Activated T-cell treated with anti-CD3 and anti-CD28 coated beads, Interleukin-2, amount 50 U/mL, for 72 hours (primary cell): ENCODE data around the gene MTX1. TPM values are rescaled to one million over a fixed set of nuclear protein-coding genes. Genes with fewer than 3 reads are reported as not detected.
A peak's percentile ranks its signal among the peaks of the same experiment; 100 is the strongest.

Experiments used
- ATAC-seq, 2 donors: fragments of 150-1000 bp; cut with Tn5 transposase; replicated peaks in 1 of 2; 2 replicates each; pipeline ENCODE4 v1.10.0; 2021; ENCODE audit warnings: moderate library complexity in 2 of 2, mild to moderate bottlenecking in 1 of 2
- DNase-seq, 2 donors: peaks; one replicate each; pipeline ENCODE4 v3.0.0; 2021 to 2022; ENCODE audit warnings: mixed read lengths in 1 of 2
- H3K27ac Mint-ChIP-seq: one replicate; pipeline ENCODE4 v1.8.0; 2022; ENCODE audit warnings: mild to moderate bottlenecking, moderate library complexity, mixed read lengths
- H3K27me3 Mint-ChIP-seq: one replicate; pipeline ENCODE4 v1.8.0; 2022; ENCODE audit warnings: low read depth, mixed read lengths
- H3K36me3 Mint-ChIP-seq, 2 donors: one replicate each; pipeline ENCODE4 v1.8.0; 2022; ENCODE audit warnings: mixed read lengths in 2 of 2, mild to moderate bottlenecking in 1 of 2; ENCODE audit not compliant: insufficient read depth in 2 of 2
- H3K4me1 Mint-ChIP-seq: one replicate; pipeline ENCODE4 v1.8.0; 2022; ENCODE audit warnings: low read depth, mixed read lengths
- H3K4me3 Mint-ChIP-seq, 2 donors: one replicate each; pipeline ENCODE4 v1.8.0; 2022; ENCODE audit warnings: mild to moderate bottlenecking in 2 of 2, mixed read lengths in 2 of 2, moderate library complexity in 2 of 2
- H3K9me3 Mint-ChIP-seq, 2 donors: one replicate each; pipeline ENCODE4 v1.8.0; 2022; ENCODE audit warnings: mixed read lengths in 2 of 2
- total RNA-seq, 2 donors: library from RNA; stranded (reverse); gene quantifications; one replicate each; pipeline ENCODE4 v1.2.3, GENCODE V29; 2022

Gene MTX1
- total RNA-seq, 2 donors from 2014 or later = 25.5 to 27.4 TPM

- H3K4me1 Mint-ChIP-seq = peaks cover 37% of the 10 kb centered on the region
- DNase-seq (no peak), ATAC-seq (no peak)
- H3K27ac Mint-ChIP-seq = no peak overlapping the region
- H3K36me3 Mint-ChIP-seq = peaks cover 0 to 4% of the 10 kb centered on the region in 2 donors
- H3K4me3 Mint-ChIP-seq = no peak overlapping the region
- no peaks in the 10 kb centered on the region for H3K27me3 Mint-ChIP-seq
- no peaks in the 10 kb centered on the region for H3K9me3 Mint-ChIP-seq
These were observed 30.6 kb upstream of the MTX1 start for GRCh38 chr1:155177918-155178281.

- Mint-ChIP-seq H3K4me1 (peaks cover 32% of the 10 kb centered on the region), H3K36me3 (peaks cover 0 to 4% of the 10 kb centered on the region in 2 donors), H3K27me3 (no peaks in the 10 kb centered on the region), H3K27ac (no peak overlapping the region), H3K4me3 (no peak overlapping the region), H3K9me3 (no peaks in the 10 kb centered on the region)
- DNase-seq (no peak), ATAC-seq (no peak)
These were observed 29.9 kb upstream of the MTX1 start for GRCh38 chr1:155178441-155179111.

GRCh38 chr1:155179112-155180031 is 29.1 kb upstream of the MTX1 start:
- Mint-ChIP-seq H3K9me3 (no peaks in the 10 kb centered on the region), H3K36me3 (peaks cover 0 to 4% of the 10 kb centered on the region in 2 donors), H3K4me3 (no peak overlapping the region), H3K27ac (no peak overlapping the region), H3K27me3 (no peaks in the 10 kb centered on the region), H3K4me1 (peaks cover 26% of the 10 kb centered on the region)
- DNase-seq (no peak), ATAC-seq (no peak)

- Mint-ChIP-seq H3K27me3 (no peaks in the 10 kb centered on the region), H3K4me3 (no peak overlapping the region), H3K27ac (no peak overlapping the region), H3K9me3 (no peaks in the 10 kb centered on the region), H3K36me3 (peaks cover 0 to 4% of the 10 kb centered on the region in 2 donors), H3K4me1 (peaks cover 5% of the 10 kb centered on the region)
- no peak for ATAC-seq
- no peak for DNase-seq
These were observed 27.0 kb upstream of the MTX1 start for GRCh38 chr1:155181371-155182051.

- H3K27ac Mint-ChIP-seq = no peak overlapping the region
- ATAC-seq = no peak
- H3K36me3 Mint-ChIP-seq = peaks cover 0 to 4% of the 10 kb centered on the region in 2 donors
- no peak overlapping the region for H3K4me3 Mint-ChIP-seq
- no peak for DNase-seq
- H3K27me3 Mint-ChIP-seq = no peaks in the 10 kb centered on the region
- H3K9me3 Mint-ChIP-seq = no peaks in the 10 kb centered on the region
- no peaks in the 10 kb centered on the region for H3K4me1 Mint-ChIP-seq
These were observed 26.4 kb upstream of the MTX1 start for GRCh38 chr1:155182052-155182550.

- no peak overlapping the region for H3K27ac Mint-ChIP-seq
These were observed 24.7 kb upstream of the MTX1 start for GRCh38 chr1:155183775-155184221.

GRCh38 chr1:155184351-155184811 is 24.1 kb upstream of the MTX1 start:
- H3K9me3 Mint-ChIP-seq = no peaks in the 10 kb centered on the region
- DNase-seq (no peak), ATAC-seq (no peak)
- H3K27ac Mint-ChIP-seq = no peak overlapping the region
- no peaks in the 10 kb centered on the region for H3K27me3 Mint-ChIP-seq
- H3K4me3 Mint-ChIP-seq = no peak overlapping the region
- H3K4me1 Mint-ChIP-seq = no peaks in the 10 kb centered on the region
- peaks cover 0 to 2% of the 10 kb centered on the region in 2 donors for H3K36me3 Mint-ChIP-seq

More at GRCh38 chr1:155183775-155184221, 24.7 kb upstream of the MTX1 start:
- Mint-ChIP-seq H3K27me3 (no peaks in the 10 kb centered on the region), H3K4me1 (no peaks in the 10 kb centered on the region), H3K36me3 (peaks cover 0 to 3% of the 10 kb centered on the region in 2 donors), H3K4me3 (no peak overlapping the region), H3K9me3 (no peaks in the 10 kb centered on the region)
- DNase-seq (no peak), ATAC-seq (no peak)

- Mint-ChIP-seq H3K27ac (no peak overlapping the region), H3K27me3 (no peaks in the 10 kb centered on the region), H3K36me3 (no peaks in the 10 kb centered on the region), H3K4me3 (no peak overlapping the region), H3K4me1 (no peaks in the 10 kb centered on the region), H3K9me3 (no peaks in the 10 kb centered on the region)
- no peak for DNase-seq
- ATAC-seq = peak in 1 of 2 donors; percentile 19
These were observed 23.4 kb upstream of the MTX1 start for GRCh38 chr1:155184835-155185782.

- H3K27me3 Mint-ChIP-seq = no peaks in the 10 kb centered on the region
- H3K36me3 Mint-ChIP-seq = no peaks in the 10 kb centered on the region
- DNase-seq (no peak), ATAC-seq (peak in 1 of 2 donors; percentile 11)
- H3K4me1 Mint-ChIP-seq = no peaks in the 10 kb centered on the region
- no peak overlapping the region for H3K4me3 Mint-ChIP-seq
- H3K9me3 Mint-ChIP-seq = no peaks in the 10 kb centered on the region
- H3K27ac Mint-ChIP-seq = no peak overlapping the region
These were observed 22.8 kb upstream of the MTX1 start for GRCh38 chr1:155185783-155186066.

- peak; percentile 20 to 22 for ATAC-seq
- Mint-ChIP-seq H3K27me3 (no peaks in the 10 kb centered on the region), H3K9me3 (no peaks in the 10 kb centered on the region), H3K4me3 (no peak overlapping the region), H3K4me1 (no peaks in the 10 kb centered on the region), H3K36me3 (no peaks in the 10 kb centered on the region), H3K27ac (no peak overlapping the region)
- no peak for DNase-seq
These were observed 22.3 kb upstream of the MTX1 start for GRCh38 chr1:155186067-155186793.

GRCh38 chr1:155186794-155187455 is 21.6 kb upstream of the MTX1 start:
- ATAC-seq (no peak), DNase-seq (no peak)
- H3K4me3 Mint-ChIP-seq = no peak overlapping the region
- no peaks in the 10 kb centered on the region for H3K36me3 Mint-ChIP-seq
- H3K27ac Mint-ChIP-seq = no peak overlapping the region
- no peaks in the 10 kb centered on the region for H3K9me3 Mint-ChIP-seq
- H3K27me3 Mint-ChIP-seq = no peaks in the 10 kb centered on the region
- no peaks in the 10 kb centered on the region for H3K4me1 Mint-ChIP-seq
